ENCODE results near the gene OCA2. TPM values are rescaled to one million over a fixed set of nuclear protein-coding genes. Genes with fewer than 3 reads are reported as not detected.

OCA2 gene
- total RNA-seq, 1 experiment from 2014 or later = 0.31 TPM

GRCh38 chr15:27770086-27770607 lies 329.0 kb downstream of the OCA2 start:
- Histone ChIP-seq H4K8ac (replicated peaks; ENCODE audit: insufficient read length, low read depth, low read length) (no peak overlapping the region), H2BK15ac (ENCODE audit: low read depth, low read length) (no peak overlapping the region), H3K18ac (ENCODE audit: insufficient read length, low read depth, low read length) (no peak overlapping the region), H3K4me2 (ENCODE audit: insufficient read depth, insufficient read length, low read length) (no peak overlapping the region), H2BK20ac (ENCODE audit: low read depth, low read length, poor library complexity, severe bottlenecking) (no peak overlapping the region), H3K27me3 (ENCODE audit: insufficient read depth, low read length) (no peaks in the 10 kb centered on the region), H2BK120ac (ENCODE audit: low read depth, low read length, poor library complexity, severe bottlenecking) (no peak overlapping the region), H3K56ac (ENCODE audit: insufficient read length, low read depth, low read length) (no peak overlapping the region), H3K23ac (ENCODE audit: insufficient read length, low read depth, low read length) (no peak overlapping the region), H3K9ac (ENCODE audit: extremely low read depth, insufficient read length, low read length) (no peak overlapping the region), H3K27ac (ENCODE audit: insufficient read length, low read depth, low read length) (no peak overlapping the region), H2BK5ac (ENCODE audit: insufficient read length, low read length) (no peak overlapping the region), H3K23me2 (ENCODE audit: insufficient read length, low read depth, low read length, poor library complexity, severe bottlenecking) (no peaks in the 10 kb centered on the region), H2AK5ac (ENCODE audit: insufficient read length, low read length) (no peak overlapping the region), H3T11ph (ENCODE audit: low read length) (no peak overlapping the region), H3K4me1 (ENCODE audit: insufficient read depth, low read length) (no peaks in the 10 kb centered on the region), H4K5ac (ENCODE audit: insufficient read length, low read depth, low read length) (no peak overlapping the region), H3K4ac (ENCODE audit: low read depth, low read length) (no peak overlapping the region), H4K91ac (ENCODE audit: insufficient read length, low read depth, low read length) (no peak overlapping the region), H3K14ac (ENCODE audit: insufficient read depth, low read length) (no peak overlapping the region), H2AFZ (ENCODE audit: low read length) (no peak overlapping the region), H3K9me3 (ENCODE audit: control insufficient read depth, low read depth, low read length) (no peaks in the 10 kb centered on the region), H3K79me2 (ENCODE audit: insufficient read depth, low read length) (no peaks in the 10 kb centered on the region), H4K20me1 (ENCODE audit: control insufficient read depth, insufficient read depth, insufficient read length) (no peaks in the 10 kb centered on the region), H3K79me1 (ENCODE audit: insufficient read depth, low read depth, low read length, poor library complexity, severe bottlenecking) (no peaks in the 10 kb centered on the region), H2BK12ac (ENCODE audit: insufficient read length, low read depth, low read length) (no peak overlapping the region)
- TF ChIP-seq CTCF (conservative IDR thresholded peaks at IDR 0.05) = no peak
- H3K27ac Mint-ChIP-seq = no peak overlapping the region
- no peaks in the 10 kb centered on the region; the same call in 1 of the 2 replicates for H3K27me3 Mint-ChIP-seq (ENCODE audit: low read depth)
- H3K4me1 Mint-ChIP-seq = peaks cover 16 to 23% of the 10 kb centered on the region in 2 experiments
- DNase-seq = no peak
- H3K36me3 Mint-ChIP-seq (ENCODE audit: insufficient read depth in 1 of 3, low read depth in 3 of 3) = peaks cover 6 to 16% (median 7%) of the 10 kb centered on the region in 3 experiments; a peak in 6 of 7 replicates
- H3K4me3 Mint-ChIP-seq = no peak overlapping the region
- peaks cover 14 to 16% of the 10 kb centered on the region in 2 experiments for H3K9me3 Mint-ChIP-seq
- WGBS (ENCODE audit: extremely low coverage, insufficient read length, low lambda C conversion rate) = no CpG with 5 or more reads among the region's 48 CpGs

All from H9 (cell line).